HG03575 (cell line): Measurements from ENCODE around the gene AP1B1.

Source experiments
- ATAC-seq: cut with Tn5 transposase; IDR thresholded peaks from one replicate; pipeline ENCODE4 v1.9.1; 2021; ENCODE audit not compliant: unreplicated experiment, insufficient number of reproducible peaks, low FRiP score; ENCODE audit errors: extremely low read depth

The AP1B1 gene

GRCh38 chr22:29277927-29278326, 110.4 kb downstream of the AP1B1 start:
- no peak for ATAC-seq
